HG03095 (cell line): Measurements from ENCODE around the gene TPRG1L.

ENCODE experiments used
- ATAC-seq: cut with Tn5 transposase; IDR thresholded peaks from one replicate; pipeline ENCODE4 v1.9.1; 2021; ENCODE audit warnings: moderate library complexity; ENCODE audit not compliant: unreplicated experiment

TPRG1L gene

DNA sequence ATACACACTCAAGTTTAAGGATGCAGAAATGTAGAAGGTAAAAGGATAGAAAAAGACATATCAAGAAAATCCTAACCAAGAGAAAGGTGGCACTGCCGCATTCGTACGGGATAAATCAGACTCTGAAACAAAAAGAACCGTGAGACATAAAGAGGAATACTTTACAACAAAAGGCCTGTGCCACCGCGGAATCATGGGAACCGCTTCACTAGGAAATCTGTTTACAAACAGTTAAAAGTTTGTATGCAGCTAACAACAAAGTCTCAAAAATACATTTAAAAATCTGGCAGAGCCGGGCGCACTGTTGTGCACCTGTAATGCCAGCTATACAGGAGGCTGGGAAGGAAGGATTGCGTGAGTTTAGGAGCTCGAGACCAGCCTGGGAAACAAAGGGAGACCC is 17.0 kb downstream of the TPRG1L start:
- ATAC-seq = no peak

DNA sequence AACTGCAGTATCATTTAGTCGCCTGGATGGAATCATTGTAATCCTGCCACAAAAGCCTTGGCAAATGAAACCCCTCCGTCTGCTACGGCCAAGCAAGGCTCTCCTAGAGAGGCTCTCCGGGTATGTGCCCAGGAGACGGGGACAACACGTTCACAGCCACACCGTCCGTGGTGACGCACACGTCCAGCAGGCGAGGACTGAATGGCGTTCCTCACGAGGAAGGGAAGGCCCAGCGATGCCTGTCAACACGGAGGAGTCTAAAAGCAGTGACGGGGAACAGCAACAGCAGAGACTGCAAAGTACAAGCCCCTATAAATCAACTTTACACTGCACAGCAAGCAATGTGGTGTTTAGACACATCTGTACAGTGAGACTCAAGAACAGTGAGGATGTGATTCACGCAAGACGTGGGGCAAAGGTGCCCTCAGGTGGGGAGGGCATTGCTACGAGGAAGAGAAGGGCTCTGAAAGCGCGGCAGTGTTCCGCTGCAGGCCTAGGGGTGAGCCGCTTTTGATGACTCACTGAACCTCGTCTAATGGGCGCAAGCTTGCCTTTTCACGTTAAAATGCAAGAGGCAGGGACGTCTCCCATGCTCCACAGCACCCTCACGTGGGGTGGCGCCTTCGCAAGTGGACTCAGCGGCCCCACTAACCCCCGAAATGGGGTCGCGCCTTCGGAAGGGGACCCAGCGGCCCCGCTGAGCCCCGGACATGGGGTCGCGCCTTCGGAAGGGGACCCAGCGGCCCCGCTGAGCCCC is 18.3 kb downstream of the TPRG1L start:
- no peak for ATAC-seq

- ATAC-seq = no peak
Observed at GRCh38 chr1:3644273-3644672, 19.5 kb downstream of the TPRG1L start.

DNA sequence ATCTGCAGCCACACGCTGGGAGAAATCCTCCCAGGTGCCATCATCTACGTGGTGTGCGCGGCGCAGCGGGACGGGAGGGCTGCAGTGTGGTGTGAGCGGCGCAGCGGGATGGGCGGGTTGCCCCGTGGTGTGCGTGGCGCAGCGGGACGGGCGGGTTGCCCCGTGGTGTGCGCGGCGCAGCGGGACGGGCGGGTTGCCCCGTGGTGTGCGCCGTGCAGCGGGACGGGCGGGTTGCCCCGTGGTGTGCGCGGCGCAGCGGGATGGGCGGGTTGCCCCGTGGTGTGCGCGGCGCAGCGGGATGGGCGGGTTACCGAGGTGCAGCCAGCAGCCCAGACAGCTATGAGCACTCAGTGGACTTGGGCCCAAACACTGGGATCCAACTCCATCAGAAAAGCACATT is 20.4 kb downstream of the TPRG1L start:
- no peak for ATAC-seq

- ATAC-seq = no peak
Observed at GRCh38 chr1:3645666-3646355, 21.0 kb downstream of the TPRG1L start.

DNA sequence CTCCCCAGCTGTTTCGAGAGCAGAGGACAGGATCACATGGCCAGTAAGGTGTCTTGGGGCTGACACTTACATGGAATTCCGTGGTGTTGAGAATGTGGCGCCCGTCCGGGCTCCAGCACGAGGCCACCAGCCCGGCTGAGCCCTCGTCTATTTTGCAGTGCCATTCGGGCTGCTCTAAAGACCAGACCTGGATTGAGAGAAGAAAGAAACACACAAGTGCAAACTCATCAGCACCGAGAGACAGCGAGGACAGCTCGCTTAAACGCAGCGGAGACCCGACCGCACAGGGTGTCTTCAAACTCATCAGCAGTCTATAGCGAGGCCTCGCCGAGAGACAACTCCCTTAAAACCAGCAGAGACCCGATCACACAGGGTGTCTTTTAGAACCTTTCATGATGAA is 21.8 kb downstream of the TPRG1L start:
- no peak for ATAC-seq

DNA sequence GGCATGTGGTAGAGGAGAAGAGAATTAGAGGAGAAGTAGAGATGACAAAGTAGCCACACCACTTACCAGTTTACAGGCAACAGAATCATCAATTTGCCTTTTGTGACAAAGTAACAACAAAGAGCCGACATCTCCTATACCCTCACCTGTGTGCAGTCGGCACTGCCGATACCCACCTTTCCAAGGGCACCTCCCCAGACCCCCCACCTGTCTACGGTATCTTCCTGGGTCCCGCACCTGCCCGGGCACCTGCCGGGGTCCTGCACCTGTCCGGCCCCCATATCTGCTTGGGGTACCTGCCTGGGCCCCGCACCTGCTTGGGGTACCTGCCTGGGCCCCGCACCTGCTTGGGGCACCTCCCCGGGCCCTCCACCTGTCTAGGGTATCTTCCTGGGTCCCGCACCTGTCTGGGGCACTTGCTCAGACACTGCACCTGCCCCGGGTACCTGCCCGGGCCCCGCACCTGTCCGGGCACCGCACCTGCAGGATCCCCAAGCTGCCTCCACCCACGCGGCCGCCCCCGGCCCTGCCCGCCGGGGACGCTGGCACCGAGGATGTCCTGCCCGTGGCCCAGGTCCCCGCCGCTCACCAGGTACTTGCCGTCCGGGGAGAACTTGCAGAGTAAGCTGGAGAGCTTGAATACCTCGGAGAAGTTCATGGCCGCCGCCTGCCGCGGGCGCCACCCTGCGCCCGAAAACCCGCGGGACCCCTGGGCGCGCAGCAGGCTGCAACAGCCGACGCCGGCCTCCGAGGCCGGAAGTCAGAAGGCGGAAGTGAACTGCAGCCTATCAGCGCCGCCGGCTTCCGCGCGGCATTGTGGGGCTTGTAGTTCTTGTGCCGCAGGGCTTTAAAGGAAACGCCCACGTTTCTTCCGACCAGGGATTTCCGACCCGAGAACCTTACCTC is 24.8 kb downstream of the TPRG1L start, which contains the start of gene WRAP73:
TSS of gene WRAP73 (minus strand) at position 762 of the 906 bp plus-strand sequence. CDS start at position 658, 104 bp downstream.
- peak; percentile 72 for ATAC-seq

- ATAC-seq = no peak
Observed at GRCh38 chr1:3650248-3651025, 25.6 kb downstream of the TPRG1L start.

GRCh38 chr1:3651026-3651929 is 26.5 kb downstream of the TPRG1L start:
- no peak for ATAC-seq

GRCh38 chr1:3651930-3652547 is 27.2 kb downstream of the TPRG1L start, which contains the start of gene TP73:
TP73 (plus strand) TSS chr1:3652516; CDS start chr1:3682366, 29,850 bp downstream.
- no peak for ATAC-seq

- ATAC-seq = no peak
Observed at GRCh38 chr1:3652548-3653285, 27.9 kb downstream of the TPRG1L start.

GRCh38 chr1:3653286-3653618 is 28.4 kb downstream of the TPRG1L start:
- ATAC-seq = no peak

- no peak for ATAC-seq
Observed at GRCh38 chr1:3654549-3655281, 29.9 kb downstream of the TPRG1L start.

DNA sequence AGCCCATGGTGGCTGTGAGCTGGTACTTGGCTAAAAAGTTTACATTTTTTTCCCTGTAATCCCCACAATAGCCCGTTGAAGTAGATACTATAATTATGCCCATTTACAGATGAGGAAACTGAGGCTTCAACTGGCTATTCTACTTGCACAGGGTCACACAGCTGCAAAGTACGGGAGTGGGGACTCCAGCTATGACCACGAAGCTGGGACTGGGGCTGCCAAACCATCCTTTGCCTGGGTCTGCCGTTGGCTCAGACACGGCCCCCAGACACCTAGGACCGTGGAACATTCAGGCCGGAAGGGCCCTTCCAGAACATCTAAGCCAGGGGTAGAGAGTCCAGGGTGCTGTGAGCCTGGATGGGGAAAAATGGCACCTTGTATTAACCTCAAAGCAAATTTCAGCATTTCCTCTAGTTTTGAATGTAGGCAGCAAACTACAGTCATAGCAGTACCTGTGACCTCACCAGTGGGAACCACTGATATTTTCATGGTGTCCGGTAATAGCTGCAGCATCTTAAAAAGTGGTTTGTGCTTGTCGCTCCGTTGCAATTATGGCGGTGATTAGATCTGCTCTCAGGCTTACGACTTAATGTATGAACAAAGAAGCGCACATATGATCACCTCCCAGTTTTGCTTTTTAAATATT is 31.8 kb downstream of the TPRG1L start:
- ATAC-seq = peak; percentile 51

DNA sequence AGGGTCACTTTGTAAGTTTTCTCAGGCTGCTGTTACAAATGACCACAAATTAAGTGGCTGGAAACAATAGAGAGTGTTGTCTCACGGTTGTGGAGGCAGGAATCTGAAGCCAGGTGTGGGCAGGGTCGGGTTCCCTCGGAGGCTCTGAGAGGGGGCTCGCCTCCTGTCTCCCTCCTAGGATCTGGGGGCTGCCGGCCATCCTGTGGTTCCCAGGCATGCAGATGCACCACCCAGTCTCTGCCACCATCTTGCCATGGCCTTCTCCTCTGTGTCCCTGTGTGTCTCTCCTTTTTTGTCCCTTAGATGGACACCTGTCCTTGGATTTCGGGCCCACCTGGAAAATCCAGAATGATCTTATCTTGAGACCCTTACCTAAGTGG is 32.3 kb downstream of the TPRG1L start:
- no peak for ATAC-seq

DNA sequence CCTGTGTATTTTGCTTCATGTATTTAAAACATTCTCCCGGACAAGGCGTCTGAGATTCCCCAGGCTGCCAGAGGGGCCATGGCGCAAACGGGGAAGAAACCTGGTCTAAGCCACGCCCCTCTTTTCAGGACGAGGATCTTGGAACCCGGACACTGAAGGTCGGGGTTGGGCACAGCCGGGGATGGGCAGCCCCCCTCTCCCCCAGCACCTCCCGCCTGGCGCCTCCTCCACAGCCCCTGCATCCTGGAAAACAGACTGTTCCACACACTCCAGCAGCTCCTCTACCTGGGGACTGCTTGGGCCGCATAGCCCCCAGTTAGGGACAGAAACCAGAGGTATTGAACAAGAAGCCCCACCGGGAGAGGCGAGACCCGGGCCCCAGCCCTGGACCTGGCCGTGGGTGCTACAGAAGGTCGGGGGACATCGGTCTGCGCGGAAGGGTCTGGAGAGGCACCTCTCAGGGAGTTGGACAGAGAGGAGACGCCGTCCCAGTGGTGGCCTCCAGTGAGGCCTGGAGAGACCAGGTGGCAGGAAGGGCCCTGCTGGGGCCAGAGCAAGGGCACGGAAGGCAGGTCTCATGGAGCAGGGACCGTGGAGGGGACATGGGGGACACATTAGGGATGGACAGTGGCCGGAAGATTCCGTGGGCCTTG is 32.9 kb downstream of the TPRG1L start:
- no peak for ATAC-seq

DNA sequence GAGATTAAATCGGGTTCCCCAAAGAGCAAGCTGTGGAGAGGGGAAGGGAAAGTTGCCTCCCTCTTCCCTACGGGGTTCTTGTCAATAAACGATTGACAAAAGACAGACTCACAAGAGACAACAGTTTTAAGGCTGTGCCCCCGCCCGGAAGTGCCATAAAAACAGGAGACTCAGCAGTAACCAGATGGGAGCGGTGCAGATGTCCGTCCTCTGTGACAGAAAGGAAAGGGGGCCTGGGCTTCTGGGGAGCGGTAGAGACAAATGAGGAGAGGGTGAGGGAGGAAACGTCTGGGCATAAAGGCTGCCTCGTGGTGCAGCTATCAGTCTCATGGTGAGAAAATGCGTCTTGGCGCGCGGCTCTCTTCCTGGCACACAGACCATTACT is 33.4 kb downstream of the TPRG1L start:
- ATAC-seq = no peak
